Heart left ventricle (tissue), 16 donors: ENCODE measurements around the gene ABCA1. TPM values are rescaled to one million over a fixed set of nuclear protein-coding genes. Genes with fewer than 3 reads are reported as not detected.

ENCODE experiments used
- ATAC-seq, 4 donors: fragments of 200-7000 bp; cut with Tn5 transposase; one replicate each; pipeline ENCODE4 v1.9.1; 2020 to 2022; ENCODE audit warnings: moderate library complexity in 4 of 4, mild to moderate bottlenecking in 3 of 4, moderate number of reproducible peaks in 1 of 4
- DNase-seq, 5 donors: peaks; one replicate each; pipeline ENCODE4 v3.0.0-alpha.2; 2020
- H3K27ac ChIP-seq, 12 donors: fragments of 200-600 bp; sonication (generic) in 4 of 12; one replicate each; pipeline versions ENCODE4 v1.5.0 to v1.8.0; 2016 to 2022; ENCODE audit warnings: mild to moderate bottlenecking in 2 of 12
- H3K27me3 ChIP-seq, 9 donors: fragments of 200-600 bp; sonication (generic) in 2 of 9; one replicate each; pipeline versions ENCODE4 v1.5.1 to v1.8.0; 2016 to 2022; ENCODE audit warnings: mild to moderate bottlenecking in 3 of 9
- H3K36me3 ChIP-seq, 9 donors: fragments of 200-600 bp; sonication (generic) in 2 of 9; one replicate each; pipeline versions ENCODE4 v1.5.0 to v1.8.0; 2018 to 2022; ENCODE audit warnings: mild to moderate bottlenecking in 2 of 9
- H3K4me1 ChIP-seq, 12 donors: fragments of 200-600 bp; sonication (generic) in 4 of 12; one replicate each; pipeline versions ENCODE4 v1.5.0 to v1.8.0; 2016 to 2022; ENCODE audit warnings: mild to moderate bottlenecking in 3 of 12
- H3K4me3 ChIP-seq, 12 donors: fragments of 200-600 bp; sonication (generic) in 4 of 12; one replicate each; pipeline versions ENCODE4 v1.5.0 to v1.8.0; 2017 to 2022; ENCODE audit warnings: mild to moderate bottlenecking in 9 of 12, moderate library complexity in 4 of 12
- H3K9me3 ChIP-seq, 12 donors: fragments of 200-600 bp; sonication (generic) in 4 of 12; one replicate each; pipeline versions ENCODE4 v1.5.0 to v1.8.0; 2016 to 2022; ENCODE audit warnings: mild to moderate bottlenecking in 1 of 12
- POLR2A ChIP-seq, 2 donors: fragments of 450-650 bp; IDR thresholded peaks; one replicate each; pipeline ENCODE4 v1.6.1; 2017; ENCODE audit warnings: antibody characterized with exemption in 2 of 2, mild to moderate bottlenecking in 2 of 2, moderate library complexity in 2 of 2
- WGBS, 4 donors: extraction: QIAGEN DNeasy Blood & Tissue Kit in 2 of 4; methylation state at CpG; one replicate each; pipeline versions ENCODE4 v1.1.5 to v1.1.7; 2013 to 2018; 5-methylcytosine and 5-hydroxymethylcytosine counted together
- intact Hi-C, 10 donors: fragments of 100-400 bp; cut with DNase I; formaldehyde crosslinking; loops; one replicate each; pipeline versions ENCODE4 v1.11.1 to v1.14.2; 2022
- polyA plus RNA-seq, 2 donors: library from polyadenylated mRNA; stranded (reverse); fragments of 200-250 nt; gene quantifications; one replicate each; pipeline ENCODE4 v1.2.3, GENCODE V29; 2013
- total RNA-seq, 9 donors: library from RNA; depleted of rRNA in 2 of 9; stranded (reverse); fragments of >200 nt in 2 of 9; fragmentation: NEBNext Ultra II Directional in 3 of 9; extraction: Animal tissue kit (Norgen Biotek cat#: 25700) in 3 of 9; gene quantifications; one replicate each; pipeline versions ENCODE4 v1.1.0 to v1.2.4, GENCODE V29; 2016 to 2023
- TF ChIP-seq, protein P1 (sequence below), 12 donors: fragments of 200-600 bp; sonication (generic) in 4 of 12; IDR thresholded peaks; one replicate each; pipeline versions ENCODE4 v1.5.0 to v1.8.0; 2018 to 2022; ENCODE audit warnings: antibody characterized with exemption in 12 of 12, mild to moderate bottlenecking in 5 of 12
- donor health status: ischemic (EF 13 %, LVEDD 7.1; RV severe dilation, severe dysfunction).
- donor health status: healthy with polysubstance abuse.
- donor health status: DM: no; HTN: yes; CAD: no.
- donor health status: DM: no; HTN: no; CAD: no.
- donor health status: ischemic (EF 25% LVEDD 6.9; RV normal size, moderate dysfunction).
- donor health status: ischemic (EF 25% LVEDD 5.7; RV mildly dilated, moderate dysfunction).
- donor health status: healthy.
- donor health status: DM: yes; HTN: yes; CAD: no.
- donor health status: ischemic (EF 35%, LVEDD 5.7; RV mildly dilated, moderate dysfunction).
- donor health status: nonischemic (EF 11% LVEDD 7.7; RV severe dilation, severe dysfunction).
- donor health status: DM: yes; HTN: yes; CAD: no.
- donor health status: PGD.
- donor health status: ischemic (EF 29% LVEDD 5.4; RV normal size, mild dysfunction).
- donor health status: nonischemic (EF 23%, LVEDD 6.1; RV moderate dilation, normal function).

ABCA1 gene
- total and polyA plus RNA-seq, 11 donors, result 2.1 to 45.3 (median 10.6) TPM

DNA sequence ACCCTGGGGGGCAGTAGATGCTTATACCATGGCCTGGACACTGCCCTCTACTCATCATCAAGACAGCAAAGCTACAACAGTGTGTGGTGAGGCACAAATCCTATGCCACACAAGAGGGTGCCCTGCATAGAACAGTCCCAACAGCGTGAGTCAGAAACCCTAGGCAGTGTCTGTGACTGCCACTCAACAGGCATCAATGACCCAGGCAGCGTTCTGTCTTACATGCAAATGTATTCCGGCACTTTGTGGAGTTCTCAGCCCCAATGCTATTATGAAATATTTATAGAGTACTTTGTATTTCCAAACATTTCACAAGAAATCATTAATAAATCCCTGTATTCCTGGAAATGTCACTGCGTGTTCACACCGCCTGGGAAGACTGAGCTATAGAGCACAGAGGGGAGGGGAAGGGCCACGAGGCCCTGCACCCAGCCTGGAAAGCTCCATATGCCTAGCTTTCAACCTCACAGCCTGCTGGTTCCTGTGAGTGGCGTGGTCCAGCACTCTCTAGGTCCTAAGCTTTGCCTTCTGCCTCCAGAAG lies 86.3 kb downstream of the ABCA1 start:
- H3K27me3 ChIP-seq, result no peaks in the 10 kb centered on the region
- H3K4me1 ChIP-seq, result peaks cover 0 to 7% (median 3%) of the 10 kb centered on the region in 12 donors
- peaks cover 0 to 87% (median 51%) of the 10 kb centered on the region in 9 donors for H3K36me3 ChIP-seq
- H3K4me3 ChIP-seq, result no peak overlapping the region
- H3K9me3 ChIP-seq, result no peaks in the 10 kb centered on the region
- no peak for TF ChIP-seq POLR2A (IDR thresholded peaks at IDR 0.05)
- TF ChIP-seq, protein P1, sequence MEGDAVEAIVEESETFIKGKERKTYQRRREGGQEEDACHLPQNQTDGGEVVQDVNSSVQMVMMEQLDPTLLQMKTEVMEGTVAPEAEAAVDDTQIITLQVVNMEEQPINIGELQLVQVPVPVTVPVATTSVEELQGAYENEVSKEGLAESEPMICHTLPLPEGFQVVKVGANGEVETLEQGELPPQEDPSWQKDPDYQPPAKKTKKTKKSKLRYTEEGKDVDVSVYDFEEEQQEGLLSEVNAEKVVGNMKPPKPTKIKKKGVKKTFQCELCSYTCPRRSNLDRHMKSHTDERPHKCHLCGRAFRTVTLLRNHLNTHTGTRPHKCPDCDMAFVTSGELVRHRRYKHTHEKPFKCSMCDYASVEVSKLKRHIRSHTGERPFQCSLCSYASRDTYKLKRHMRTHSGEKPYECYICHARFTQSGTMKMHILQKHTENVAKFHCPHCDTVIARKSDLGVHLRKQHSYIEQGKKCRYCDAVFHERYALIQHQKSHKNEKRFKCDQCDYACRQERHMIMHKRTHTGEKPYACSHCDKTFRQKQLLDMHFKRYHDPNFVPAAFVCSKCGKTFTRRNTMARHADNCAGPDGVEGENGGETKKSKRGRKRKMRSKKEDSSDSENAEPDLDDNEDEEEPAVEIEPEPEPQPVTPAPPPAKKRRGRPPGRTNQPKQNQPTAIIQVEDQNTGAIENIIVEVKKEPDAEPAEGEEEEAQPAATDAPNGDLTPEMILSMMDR (IDR thresholded peaks at IDR 0.05), result no peak
- WGBS, 4 donors, result 90 to 95% (median 95%) methylated on average over 7 of the region's 7 CpGs
- ATAC-seq, result no peak
- no peak overlapping the region for H3K27ac ChIP-seq
- no peak for DNase-seq
- intact Hi-C loops, result no loop called here

DNA sequence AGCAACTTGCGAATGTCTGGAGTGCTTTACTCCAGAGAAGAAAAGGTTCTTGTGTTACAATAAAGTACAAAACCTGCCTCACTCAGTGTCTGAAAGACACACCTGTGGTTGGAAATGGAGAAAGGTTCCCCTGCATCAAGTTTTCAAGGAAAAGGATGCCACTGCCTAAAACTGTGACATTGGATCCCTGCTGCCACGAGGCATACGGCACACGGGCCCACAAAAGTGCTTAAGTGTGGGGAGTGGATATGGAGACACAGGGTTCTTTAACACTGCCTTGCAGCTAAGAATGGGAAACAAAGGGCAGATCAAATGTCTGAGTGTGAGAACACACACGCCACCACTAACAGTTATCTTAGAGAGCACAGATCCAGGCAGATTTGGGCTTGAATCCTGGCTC lies 89.0 kb downstream of the ABCA1 start:
- intact Hi-C loops, result no loop called here
- peaks cover 0 to 27% (median 9%) of the 10 kb centered on the region in 12 donors for H3K4me1 ChIP-seq
- DNase-seq, result no peak
- H3K27me3 ChIP-seq, result no peaks in the 10 kb centered on the region
- H3K36me3 ChIP-seq, result peaks cover 0 to 92% (median 50%) of the 10 kb centered on the region in 9 donors
- no peak for TF ChIP-seq POLR2A (IDR thresholded peaks at IDR 0.05)
- TF ChIP-seq, protein P1 (IDR thresholded peaks at IDR 0.05), result no peak
- ATAC-seq, result no peak
- no peaks in the 10 kb centered on the region for H3K9me3 ChIP-seq
- no peak overlapping the region for H3K27ac ChIP-seq
- H3K4me3 ChIP-seq, result no peak overlapping the region
- 89 to 95% (median 93%) methylated on average over 5 of the region's 5 CpGs for WGBS, 4 donors

DNA sequence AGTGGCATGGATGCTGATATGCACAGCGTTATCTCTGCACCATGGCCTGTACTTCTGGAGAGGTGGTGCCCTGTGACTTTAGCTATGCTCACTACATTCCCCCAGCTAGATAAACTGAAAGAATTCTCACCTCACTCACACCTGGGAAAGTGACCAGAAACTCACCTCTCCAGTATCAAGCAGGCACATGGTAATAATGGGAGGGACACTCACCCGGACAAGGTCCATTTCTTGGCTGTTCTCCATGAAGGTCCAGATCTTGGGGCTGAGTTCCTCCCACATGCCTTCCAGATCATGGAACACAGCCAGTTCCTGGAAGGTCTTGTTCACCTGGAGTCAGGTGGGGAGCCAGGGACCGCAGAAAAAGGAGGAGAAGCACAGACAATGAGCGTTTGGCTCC lies 91.2 kb downstream of the ABCA1 start:
- Histone ChIP-seq H3K9me3 (no peaks in the 10 kb centered on the region), H3K36me3 (peaks cover 0 to 96% (median 64%) of the 10 kb centered on the region in 9 donors), H3K4me1 (peaks cover 0 to 27% (median 9%) of the 10 kb centered on the region in 12 donors), H3K27ac (peak overlapping the region in 3 of 12 donors; percentile 4 to 22 (median 16)), H3K27me3 (no peaks in the 10 kb centered on the region), H3K4me3 (no peak overlapping the region)
- intact Hi-C loops, result no loop called here
- 62 to 75% (median 73%) methylated on average over 4 of the region's 4 CpGs for WGBS, 4 donors
- TF ChIP-seq, protein P1 (IDR thresholded peaks at IDR 0.05), result no peak
- TF ChIP-seq POLR2A (IDR thresholded peaks at IDR 0.05), result no peak
- ATAC-seq, result peak in 1 of 4 donors; percentile 21
- DNase-seq, result no peak

DNA sequence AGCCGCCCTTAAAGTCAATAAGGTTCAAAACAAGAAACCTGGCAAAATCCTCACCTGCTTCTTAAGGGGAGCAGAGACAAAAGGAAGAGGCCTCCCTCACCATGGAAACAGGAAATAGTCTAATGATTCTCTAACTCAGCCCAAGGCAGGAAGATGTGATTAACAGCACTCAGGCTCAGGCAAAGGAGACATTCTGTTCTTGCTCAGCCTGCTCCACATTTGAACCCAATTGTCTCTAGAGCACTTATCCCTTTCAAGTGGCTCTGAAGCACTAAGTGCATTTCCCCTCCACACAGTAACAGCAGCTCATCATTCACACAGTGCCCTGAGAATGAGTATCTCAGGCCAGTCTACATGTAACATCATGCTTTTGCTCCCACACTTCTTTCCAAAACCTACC lies 91.7 kb downstream of the ABCA1 start:
- ATAC-seq, result peak in 3 of 4 donors; percentile 45 to 74 (median 54)
- 60 to 75% (median 66%) methylated on average over 1 of the region's 1 CpG for WGBS, 4 donors

More for the DNA sequence above, 91.7 kb downstream of the ABCA1 start:
- Histone ChIP-seq H3K9me3 (no peaks in the 10 kb centered on the region), H3K4me3 (no peak overlapping the region), H3K27me3 (no peaks in the 10 kb centered on the region), H3K4me1 (peaks cover 0 to 31% (median 9%) of the 10 kb centered on the region in 12 donors), H3K27ac (peak overlapping the region in 6 of 12 donors; percentile 2 to 22 (median 15)), H3K36me3 (peaks cover 0 to 96% (median 70%) of the 10 kb centered on the region in 9 donors)
- no peak for TF ChIP-seq POLR2A (IDR thresholded peaks at IDR 0.05)
- no peak for DNase-seq
- intact Hi-C loops, result no loop called here
